Lower leg skin (tissue), 3 donors: ENCODE measurements around the gene ULBP2.

ENCODE experiments used
- POLR2A ChIP-seq, 2 donors: fragments of 450-650 bp; IDR thresholded peaks; one replicate each; pipeline ENCODE4 v1.6.1; 2016 to 2017; ENCODE audit warnings: antibody characterized with exemption in 2 of 2, mild to moderate bottlenecking in 1 of 2, moderate library complexity in 1 of 2
- TF ChIP-seq, protein P1 (sequence below), 3 donors: fragments of 450-650 bp; IDR thresholded peaks; one replicate each; pipeline ENCODE4 v1.5.1; 2016; ENCODE audit warnings: antibody characterized with exemption in 3 of 3, mild to moderate bottlenecking in 3 of 3, moderate library complexity in 2 of 3

- TF ChIP-seq, protein P1, sequence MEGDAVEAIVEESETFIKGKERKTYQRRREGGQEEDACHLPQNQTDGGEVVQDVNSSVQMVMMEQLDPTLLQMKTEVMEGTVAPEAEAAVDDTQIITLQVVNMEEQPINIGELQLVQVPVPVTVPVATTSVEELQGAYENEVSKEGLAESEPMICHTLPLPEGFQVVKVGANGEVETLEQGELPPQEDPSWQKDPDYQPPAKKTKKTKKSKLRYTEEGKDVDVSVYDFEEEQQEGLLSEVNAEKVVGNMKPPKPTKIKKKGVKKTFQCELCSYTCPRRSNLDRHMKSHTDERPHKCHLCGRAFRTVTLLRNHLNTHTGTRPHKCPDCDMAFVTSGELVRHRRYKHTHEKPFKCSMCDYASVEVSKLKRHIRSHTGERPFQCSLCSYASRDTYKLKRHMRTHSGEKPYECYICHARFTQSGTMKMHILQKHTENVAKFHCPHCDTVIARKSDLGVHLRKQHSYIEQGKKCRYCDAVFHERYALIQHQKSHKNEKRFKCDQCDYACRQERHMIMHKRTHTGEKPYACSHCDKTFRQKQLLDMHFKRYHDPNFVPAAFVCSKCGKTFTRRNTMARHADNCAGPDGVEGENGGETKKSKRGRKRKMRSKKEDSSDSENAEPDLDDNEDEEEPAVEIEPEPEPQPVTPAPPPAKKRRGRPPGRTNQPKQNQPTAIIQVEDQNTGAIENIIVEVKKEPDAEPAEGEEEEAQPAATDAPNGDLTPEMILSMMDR (IDR thresholded peaks at IDR 0.05): no peak
- TF ChIP-seq POLR2A (IDR thresholded peaks at IDR 0.05): no peak
Observed at GRCh38 chr6:149895833-149896271, 46.0 kb upstream of the ULBP2 start.
